ENCODE results near the gene WFS1. TPM values are rescaled to one million over a fixed set of nuclear protein-coding genes. Genes with fewer than 3 reads are reported as not detected.

WFS1 gene
- total RNA-seq, 1 donor: 14.3 TPM

DNA sequence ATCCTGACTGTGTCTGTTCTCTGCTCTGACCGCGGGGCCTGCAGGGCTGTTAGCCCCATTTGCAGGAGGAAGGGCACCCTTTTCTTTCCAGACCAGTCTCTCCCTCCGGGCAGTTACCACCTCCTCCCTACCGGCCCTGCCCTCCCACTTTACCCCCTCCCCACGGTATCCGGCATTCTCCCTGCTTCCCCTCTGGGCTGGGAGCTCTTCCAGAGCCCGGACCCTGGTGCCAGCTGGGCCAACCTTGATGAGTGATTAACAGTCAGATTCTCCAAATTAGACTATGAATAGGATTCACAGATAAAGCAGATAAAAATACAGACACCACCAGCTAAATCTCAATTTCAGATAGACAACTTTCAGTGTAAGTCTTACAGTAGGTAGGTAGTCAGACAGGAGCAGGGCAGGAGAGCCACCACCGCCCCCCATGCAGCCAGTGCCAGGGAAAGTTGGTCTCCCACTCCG lies 23.4 kb upstream of the WFS1 start:
- TF ChIP-seq, protein P1, sequence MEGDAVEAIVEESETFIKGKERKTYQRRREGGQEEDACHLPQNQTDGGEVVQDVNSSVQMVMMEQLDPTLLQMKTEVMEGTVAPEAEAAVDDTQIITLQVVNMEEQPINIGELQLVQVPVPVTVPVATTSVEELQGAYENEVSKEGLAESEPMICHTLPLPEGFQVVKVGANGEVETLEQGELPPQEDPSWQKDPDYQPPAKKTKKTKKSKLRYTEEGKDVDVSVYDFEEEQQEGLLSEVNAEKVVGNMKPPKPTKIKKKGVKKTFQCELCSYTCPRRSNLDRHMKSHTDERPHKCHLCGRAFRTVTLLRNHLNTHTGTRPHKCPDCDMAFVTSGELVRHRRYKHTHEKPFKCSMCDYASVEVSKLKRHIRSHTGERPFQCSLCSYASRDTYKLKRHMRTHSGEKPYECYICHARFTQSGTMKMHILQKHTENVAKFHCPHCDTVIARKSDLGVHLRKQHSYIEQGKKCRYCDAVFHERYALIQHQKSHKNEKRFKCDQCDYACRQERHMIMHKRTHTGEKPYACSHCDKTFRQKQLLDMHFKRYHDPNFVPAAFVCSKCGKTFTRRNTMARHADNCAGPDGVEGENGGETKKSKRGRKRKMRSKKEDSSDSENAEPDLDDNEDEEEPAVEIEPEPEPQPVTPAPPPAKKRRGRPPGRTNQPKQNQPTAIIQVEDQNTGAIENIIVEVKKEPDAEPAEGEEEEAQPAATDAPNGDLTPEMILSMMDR (IDR thresholded peaks at IDR 0.05; ENCODE audit: insufficient read depth, low read length): no peak
- DNase-seq (ENCODE audit: low read depth): no peak
- no peak overlapping the region for H3K4me3 ChIP-seq (ENCODE audit: low read depth, low read length)

DNA sequence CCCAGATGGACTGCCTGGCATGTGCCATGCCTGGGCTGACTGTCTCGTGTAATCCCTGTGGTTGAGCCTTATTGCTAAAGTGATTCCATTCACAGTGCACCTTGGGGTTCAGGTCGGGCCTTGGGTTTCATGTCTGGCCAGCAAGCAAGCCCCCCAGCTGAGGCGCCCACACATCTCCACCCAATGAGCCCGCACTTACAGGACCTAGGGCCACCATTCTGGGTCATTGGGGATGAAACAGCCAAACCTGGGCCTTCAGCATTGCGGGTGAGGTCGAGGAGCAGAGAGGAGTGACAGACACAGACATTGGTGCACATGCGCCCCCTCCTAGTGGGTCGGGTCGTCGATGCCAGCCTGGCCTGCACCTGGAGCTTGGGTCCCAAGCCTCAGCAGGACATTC lies 21.3 kb upstream of the WFS1 start:
- no peak for DNase-seq (ENCODE audit: low read depth)
- TF ChIP-seq, protein P1 (IDR thresholded peaks at IDR 0.05; ENCODE audit: insufficient read depth, low read length): no peak
- no peak overlapping the region for H3K4me3 ChIP-seq (ENCODE audit: low read depth, low read length)

DNA sequence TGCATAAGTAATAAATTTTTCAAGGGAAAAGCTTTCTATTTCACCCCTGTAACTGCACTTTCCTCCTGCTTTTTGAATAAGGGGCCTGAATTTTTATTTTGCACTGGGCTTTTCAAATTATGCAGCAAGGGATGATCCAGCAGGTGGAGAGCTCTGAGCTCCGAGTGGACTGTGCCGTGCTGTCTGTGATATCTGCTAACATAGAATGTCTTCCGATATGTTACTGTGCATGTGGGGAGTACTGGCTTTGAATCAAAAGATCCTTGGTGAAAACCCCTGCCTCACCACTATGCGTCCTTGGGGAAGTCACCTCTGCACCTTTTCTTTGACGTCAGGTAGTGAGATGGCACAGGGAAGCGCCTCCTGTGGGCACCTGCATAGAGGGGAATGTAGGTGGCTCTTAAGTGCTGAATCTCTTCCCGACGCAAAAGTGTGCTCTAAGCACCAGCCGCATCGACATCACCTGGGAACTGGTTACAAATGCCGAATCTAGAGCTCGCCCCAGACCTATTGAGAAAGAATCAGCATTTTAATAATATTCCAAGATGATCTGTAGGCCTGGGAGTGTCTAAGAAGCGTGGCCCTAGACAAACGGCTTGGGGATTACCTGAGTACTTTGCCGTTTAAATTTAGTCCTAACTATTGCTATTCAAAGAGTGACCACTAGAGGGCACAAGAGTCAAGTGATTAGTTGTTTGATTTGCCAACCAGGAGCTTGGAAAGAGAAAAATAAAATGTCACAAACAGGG lies 19.2 kb upstream of the WFS1 start:
- peak; percentile 79 for DNase-seq (ENCODE audit: low read depth)
- TF ChIP-seq, protein P1 (IDR thresholded peaks at IDR 0.05; ENCODE audit: insufficient read depth, low read length): peak; percentile 71
- no peak overlapping the region for H3K4me3 ChIP-seq (ENCODE audit: low read depth, low read length)

DNA sequence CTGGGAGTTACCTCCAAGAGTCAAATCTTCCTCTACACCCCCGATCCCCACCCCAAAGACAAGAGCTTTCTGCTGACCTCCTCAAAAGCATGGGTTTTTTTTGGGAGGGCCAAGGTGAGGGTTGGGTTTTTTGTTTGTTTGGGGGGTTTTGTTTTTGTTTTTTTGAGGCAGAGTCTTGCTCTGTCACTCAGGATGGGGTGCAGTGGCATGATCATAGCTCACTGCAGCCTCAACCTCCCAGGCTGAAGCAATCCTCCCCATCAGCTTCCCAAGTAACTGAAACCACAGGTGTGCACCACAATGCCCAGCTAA lies 18.7 kb upstream of the WFS1 start:
- H3K4me3 ChIP-seq (ENCODE audit: low read depth, low read length): no peak overlapping the region
- TF ChIP-seq, protein P1 (IDR thresholded peaks at IDR 0.05; ENCODE audit: insufficient read depth, low read length): no peak
- no peak for DNase-seq (ENCODE audit: low read depth)

DNA sequence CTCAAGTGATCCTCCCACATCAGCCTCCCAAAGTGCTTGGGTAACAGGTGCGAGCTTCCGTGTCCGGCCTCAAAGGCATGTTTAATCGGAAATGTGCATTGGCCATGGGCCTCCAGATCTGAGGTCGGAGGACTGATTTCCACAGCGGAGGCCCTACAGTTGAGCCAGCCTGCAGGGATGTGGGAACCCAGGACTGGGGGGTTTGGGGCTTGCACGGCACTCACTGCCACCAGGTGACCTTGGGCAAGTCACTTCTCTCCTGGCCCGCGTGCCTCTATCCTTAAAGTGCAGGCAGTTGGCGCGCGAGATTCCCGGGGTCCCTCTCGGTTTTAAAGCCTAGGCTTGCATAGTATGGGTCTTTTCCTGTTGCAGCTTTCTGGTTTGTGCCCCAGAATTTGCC lies 18.3 kb upstream of the WFS1 start:
- DNase-seq (ENCODE audit: low read depth): no peak
- no peak overlapping the region for H3K4me3 ChIP-seq (ENCODE audit: low read depth, low read length)
- TF ChIP-seq, protein P1 (IDR thresholded peaks at IDR 0.05; ENCODE audit: insufficient read depth, low read length): no peak

DNA sequence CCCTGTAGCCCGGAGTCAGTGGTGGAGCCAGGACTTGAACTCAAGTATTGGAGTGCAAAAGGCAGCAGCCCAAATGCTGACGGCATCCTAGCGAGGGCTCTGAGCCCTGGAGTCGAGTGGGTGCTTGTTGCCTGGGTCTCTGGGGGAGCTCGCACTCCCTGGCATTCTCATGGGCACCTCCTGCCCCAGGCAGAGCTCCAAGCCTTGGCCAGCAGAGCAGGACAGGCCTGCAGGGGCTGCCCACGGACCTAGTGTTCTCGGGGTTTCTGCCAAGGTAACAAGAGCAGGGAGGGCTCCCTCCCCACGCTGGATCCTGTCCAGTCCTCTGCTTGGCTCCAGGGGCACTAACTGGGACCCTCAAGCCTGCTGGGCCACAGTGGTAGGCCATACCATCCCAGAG lies 17.6 kb upstream of the WFS1 start:
- no peak for DNase-seq (ENCODE audit: low read depth)
- TF ChIP-seq, protein P1 (IDR thresholded peaks at IDR 0.05; ENCODE audit: insufficient read depth, low read length): no peak
- H3K4me3 ChIP-seq (ENCODE audit: low read depth, low read length): no peak overlapping the region

DNA sequence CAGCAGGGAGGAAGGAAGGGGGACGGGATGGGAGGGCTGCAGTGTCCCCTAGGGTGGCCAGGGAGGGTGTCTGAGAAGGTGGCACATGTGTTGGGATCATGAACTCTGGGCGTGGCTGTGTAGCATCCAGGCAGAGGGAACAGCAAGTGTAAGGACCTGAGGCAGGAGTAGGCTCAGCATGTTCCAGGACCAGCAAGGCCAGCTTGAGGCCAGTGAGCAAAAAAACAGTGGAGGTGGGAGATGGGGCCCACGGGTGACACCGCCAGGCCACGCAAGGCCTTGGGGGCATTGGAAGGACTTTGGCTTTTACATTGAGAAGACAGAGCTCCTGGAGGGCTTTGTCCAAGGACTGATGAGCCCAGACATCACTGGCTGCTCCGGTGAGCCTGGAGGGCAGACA lies 16.5 kb upstream of the WFS1 start:
- H3K4me3 ChIP-seq (ENCODE audit: low read depth, low read length): no peak overlapping the region
- no peak for DNase-seq (ENCODE audit: low read depth)
- TF ChIP-seq, protein P1 (IDR thresholded peaks at IDR 0.05; ENCODE audit: insufficient read depth, low read length): no peak

Measured in fibroblast of the aortic adventitia (primary cell).